NCI-H2171 (cell line): ENCODE results near the gene RFX3.
A peak's percentile ranks its signal among the peaks of the same experiment; 100 is the strongest.

Source experiments
- DNase-seq: peaks from one replicate; lab custom pipeline; 2025; lab: John Stamatoyannopoulos, UW

Gene RFX3

DNA sequence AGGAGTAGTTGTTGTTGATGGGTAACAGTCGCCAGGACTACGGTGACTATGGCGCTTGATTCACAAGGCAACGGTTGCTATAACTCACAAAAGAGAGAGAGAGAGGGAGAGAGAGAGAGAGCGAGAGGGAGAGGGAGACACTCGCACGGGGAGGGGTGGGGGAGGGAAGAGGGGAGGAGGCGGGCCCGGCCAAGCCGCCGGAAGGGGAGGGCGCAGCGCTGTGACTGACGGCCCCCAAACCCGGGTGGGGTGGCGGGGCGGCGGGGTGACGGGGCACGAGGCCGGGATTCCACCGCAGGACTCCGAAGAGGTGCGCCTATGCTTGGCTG is at the start of gene RFX3:
Gene RFX3, minus strand, starts transcription at position 166 of the 329 bp plus-strand sequence. CDS start 130,413 bp downstream, outside the sequence.
- peak; percentile 95 for DNase-seq

DNA sequence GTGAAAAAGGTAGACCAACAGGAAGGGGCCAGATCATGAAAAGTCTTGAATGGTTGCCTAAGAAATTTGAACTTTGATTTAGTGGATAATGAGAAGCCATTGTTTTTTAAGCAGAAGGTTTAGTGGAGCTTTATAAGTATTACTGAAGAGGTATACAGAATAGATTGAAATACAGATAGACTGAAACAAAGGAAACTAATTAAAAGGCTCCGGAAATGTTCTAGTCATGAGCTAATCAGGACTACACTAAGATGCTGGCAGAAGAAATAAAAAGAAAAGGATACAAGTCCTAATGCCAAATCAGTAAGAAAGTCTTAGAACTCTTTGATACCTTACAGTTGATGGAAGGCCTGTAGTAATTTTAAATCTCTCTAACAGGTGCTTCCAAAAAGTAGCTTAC is 45.7 kb upstream of the RFX3 start:
- no peak for DNase-seq

DNA sequence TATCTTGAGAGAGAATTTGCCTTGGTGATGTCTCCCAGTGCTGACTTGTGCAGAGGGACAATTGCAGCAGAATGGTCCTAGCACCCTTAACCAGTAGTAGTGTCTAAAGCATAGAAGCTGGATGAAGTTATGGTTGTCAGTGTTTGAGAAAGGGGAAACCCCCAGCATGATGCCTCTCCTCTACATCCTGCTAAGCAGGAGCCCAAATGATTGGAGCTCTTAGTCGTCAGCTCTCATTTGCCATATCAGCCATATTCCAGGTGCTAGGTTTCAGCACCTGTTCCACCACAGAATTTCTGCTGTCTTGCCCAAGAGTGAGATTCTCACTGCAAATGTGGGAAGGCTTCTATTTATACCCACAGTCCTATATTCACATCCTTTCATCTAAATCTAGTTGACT is 43.7 kb upstream of the RFX3 start:
- no peak for DNase-seq

DNA sequence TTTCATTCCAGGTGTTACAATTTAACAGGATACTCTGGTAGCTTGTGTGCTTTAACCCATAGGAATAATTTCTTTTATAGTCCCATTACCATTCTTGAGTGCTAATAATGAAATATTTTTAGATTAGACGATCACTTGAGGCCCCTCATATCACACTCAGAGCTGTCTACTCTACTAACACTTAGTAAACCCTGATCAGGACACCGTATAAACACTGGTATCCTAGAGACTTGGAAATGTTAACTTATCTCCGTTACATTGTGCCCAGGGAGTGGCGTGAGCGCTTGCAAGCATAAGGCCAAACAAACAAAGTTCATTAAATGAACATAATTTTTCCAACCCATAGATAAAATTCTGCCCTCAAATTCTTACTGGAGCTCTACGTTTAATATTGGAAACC is 42.2 kb upstream of the RFX3 start:
- DNase-seq: no peak

DNA sequence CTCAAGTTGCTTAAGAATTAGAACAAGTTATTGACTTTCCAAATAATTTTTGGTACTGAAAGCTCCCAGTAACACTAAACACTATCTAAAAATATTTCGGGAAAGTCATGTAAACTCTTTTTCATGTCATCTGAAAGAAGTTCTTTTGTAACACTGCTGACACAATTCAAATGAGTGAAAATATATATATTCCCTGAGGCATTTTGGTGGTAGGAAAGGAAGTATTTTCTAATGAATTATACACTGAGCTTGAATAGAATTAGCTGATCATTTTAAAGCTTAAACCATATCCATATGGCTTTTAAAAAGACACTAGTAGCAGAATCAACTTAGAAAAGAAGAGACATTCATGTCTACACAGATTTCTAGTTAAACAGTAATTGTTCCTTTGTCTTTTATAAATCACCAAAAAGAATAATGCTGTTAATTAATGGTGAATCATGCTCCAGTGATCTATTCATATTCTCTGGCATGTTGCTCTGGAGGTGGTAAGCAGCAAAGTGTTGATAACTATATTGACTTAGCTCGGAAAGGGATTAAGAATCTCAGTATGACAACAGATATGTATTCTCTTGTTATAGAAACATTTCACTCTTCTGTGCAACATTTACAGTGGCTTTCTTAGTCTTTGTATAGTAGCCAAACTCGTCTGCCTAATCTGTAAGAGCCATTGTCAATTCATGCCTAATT is 27.4 kb upstream of the RFX3 start:
- no peak for DNase-seq

DNA sequence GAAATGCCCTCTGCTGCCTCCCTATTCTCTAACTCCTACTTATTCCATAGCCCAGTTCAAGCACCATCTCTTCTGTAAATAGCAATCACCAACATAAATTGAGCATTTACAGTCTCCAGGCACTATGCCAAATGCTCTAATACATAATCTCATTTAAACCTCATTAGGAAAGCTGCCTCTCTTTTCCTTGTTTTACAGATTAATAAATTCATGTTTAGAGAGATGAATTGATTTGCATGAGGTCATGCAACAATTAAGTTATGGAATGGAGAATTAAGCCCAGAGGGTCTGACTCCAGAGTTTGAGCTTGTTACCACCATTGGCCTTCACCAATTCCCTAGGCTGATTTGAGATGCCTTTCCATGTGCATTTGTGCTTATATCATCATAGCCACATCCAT is 23.4 kb upstream of the RFX3 start:
- no peak for DNase-seq

DNA sequence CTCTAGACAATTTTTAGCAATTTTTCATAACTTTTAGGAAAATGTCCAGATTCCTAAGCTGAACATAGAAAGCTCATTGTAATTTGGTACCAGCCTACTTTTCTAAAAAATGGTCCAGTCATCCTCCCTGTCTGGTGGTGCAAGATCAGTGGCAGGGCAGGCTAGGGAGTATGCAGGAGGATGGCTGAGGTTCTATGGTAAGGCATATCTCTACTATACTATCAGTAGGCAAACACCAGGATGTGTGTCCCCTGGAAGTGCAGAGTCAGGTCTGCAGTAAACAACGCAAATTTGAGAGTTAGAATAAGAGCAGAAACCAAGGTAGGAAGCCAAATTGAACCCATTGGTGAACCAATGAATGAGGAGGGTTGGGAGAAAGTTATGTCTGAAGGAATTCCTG is 22.8 kb upstream of the RFX3 start:
- no peak for DNase-seq

DNA sequence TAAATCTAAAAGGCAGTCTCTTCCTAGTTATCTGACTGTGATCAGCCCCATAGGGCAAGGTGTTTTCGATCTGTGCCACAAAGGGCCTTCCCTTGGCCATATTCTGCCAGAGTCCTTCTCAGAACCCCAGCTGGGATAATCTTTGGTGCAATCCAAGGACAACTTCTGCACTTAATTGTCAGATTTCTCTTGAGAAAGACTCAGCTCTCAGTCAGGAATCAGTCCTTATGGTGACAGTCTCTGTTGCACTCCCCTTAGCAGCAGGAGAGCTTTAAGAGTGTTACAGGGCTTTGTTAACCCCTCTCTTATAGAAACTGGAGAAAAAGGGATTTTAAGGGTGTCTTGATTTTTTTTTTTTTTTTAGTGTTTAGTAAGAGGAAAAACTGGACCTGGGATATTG is 15.4 kb upstream of the RFX3 start:
- no peak for DNase-seq

DNA sequence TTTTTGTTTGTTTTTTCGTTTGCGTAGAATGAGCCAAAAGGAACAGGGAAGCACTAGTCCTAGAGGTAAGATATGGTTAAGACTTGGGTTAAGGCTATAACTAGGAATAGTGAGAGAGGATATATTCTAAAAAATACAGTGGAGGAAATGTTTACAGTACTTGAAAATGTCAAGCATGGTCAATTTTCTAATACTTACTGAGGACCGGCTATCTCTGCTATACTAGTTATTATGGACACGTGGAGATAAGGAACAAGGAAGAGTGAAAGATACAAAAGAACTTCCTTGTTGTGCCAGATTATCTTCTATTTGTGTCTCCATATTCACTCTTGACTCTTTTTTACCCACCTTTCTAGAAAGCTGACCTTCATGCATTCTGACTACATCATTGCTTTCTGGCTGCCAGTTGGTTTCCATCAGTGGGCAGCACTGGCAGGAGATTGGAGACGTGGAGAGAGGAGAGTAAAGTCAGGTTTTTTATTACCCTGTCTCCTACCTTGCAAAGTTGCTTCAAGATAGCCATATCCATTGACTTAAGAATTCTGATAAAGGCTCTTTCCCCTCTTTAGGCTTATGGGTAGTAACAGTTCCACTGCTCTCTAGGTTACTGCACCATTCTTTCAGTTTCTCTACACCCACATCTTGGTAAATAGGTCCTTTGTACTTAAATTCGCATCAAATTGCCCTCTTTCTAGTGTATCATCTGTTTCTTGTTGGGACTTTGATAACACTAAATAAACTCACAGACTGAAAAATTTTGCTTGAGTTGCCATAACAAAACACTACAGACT is 9.0 kb upstream of the RFX3 start:
- DNase-seq: no peak

DNA sequence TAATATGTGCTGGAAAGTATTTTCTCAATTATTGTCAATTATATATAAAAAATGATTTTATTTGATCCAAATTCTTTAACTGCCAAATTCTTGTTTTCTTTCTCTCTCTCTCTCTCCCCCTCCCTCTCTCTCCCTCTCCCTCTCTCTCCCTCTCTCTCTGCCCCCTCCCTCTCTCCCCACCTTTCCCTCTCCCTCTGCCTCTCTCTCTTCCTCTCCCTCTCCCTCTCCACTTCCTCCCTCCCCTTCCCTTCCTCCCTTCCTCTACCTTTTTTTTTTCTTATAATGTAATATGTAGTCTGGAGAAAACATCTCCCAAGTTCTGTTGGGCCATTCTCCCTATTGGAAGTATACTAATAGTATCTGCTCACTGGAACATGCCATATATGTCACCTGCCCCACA is 6.4 kb upstream of the RFX3 start:
- DNase-seq: no peak

DNA sequence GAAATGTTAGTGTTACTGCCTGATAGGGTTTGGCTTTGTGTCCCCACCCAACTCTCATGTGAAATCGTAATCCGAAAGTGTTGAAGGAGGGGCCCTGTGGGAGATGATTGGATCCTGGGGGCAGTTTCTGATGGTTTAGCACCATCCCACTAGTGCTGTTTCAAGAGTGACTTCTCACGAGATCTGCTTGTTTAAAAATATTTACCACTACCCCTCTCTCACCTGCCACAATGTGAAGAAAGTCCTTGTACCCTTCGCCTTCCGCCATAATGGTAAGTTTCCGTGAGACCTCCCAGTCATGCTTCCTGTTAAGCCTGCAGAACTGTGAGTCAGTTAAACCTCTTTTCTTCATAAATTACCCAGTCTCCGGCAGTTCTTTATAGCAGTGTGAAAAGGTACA is 2.6 kb upstream of the RFX3 start:
- DNase-seq: no peak

DNA sequence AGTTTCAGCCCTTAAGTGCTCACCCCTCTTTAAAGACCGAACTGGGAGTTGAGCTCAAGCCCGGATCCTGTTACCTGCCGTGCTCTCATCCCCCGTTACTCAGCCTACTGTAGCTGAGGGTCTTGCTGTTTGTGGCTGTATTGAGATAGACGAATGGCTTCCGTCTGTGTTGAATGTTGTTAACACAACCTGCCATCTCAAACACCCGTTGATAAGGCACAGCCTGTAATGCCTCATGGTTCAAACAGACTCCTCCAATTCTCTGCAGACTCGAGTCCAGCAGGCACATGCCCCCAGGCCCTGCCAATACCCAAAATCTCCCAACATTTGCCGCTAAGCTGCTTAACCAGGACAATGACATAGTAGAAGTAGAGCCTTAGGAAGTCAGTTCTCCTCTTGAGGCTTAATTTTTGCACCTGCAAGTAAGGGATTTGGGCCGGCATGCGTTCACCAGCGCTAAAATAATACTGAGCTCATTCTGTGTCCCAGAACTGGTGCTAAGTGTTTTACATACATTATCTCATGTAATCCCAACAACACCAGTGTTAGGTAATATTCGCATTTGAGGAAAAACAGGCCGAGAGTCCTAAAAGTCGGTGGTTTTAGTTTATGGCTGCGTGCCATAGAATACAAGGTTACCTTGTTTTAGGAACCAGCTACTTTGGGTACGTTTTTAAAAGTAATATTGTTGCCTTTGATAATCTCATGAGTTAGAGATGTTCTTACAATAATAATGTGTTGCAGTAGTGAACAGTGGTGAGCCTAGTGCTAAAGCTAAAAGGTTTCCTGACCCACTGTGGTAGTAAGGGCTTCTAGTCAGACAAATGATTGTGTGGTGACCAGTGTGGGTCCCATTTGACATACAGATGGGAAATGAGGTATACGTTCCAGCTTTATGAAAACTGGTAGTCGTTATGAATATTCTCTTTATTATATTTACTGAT is 1.5 kb upstream of the RFX3 start:
- DNase-seq: no peak

DNA sequence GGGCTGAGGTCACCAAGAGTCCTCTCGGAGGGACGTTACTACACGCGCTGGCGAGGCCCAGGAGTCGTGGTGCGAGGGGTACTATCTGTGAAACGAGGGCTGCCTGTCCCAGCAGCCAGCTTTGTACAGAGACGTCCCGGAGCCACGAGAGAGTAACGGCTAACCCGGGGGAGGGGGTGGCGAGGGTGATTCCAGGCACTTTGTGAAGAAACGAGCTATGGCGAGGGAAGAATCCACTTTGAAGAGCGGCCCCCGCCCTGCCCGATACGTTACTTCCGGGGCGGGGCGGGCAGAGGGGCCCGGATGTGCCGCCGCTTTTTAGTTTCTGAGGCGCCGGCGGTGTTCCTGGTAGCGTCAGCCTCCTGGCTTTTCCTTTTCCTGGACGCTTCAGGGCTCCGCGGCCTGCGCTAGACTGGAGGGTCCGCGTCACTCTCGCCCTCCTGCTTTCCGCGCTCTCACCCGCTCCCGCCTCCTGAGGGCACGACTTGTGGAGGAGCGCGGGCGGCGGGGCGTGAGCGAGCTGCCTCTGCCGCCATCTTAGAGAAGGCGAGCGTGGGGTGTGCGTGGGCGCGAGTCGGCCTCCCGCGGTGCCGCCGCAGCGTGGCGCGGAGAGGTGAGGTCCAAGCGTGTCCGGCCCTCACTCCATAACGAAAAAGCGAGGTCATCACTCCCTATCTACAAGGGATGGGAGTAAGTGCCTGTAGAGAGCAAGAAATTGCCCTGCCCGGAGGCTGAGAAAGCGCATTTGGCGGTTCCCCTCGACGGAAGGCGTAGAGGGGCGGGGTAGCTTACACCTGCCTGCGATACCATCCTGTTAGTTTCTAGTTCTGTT is 580 bp upstream of the RFX3 start:
- DNase-seq: peak; percentile 91

DNA sequence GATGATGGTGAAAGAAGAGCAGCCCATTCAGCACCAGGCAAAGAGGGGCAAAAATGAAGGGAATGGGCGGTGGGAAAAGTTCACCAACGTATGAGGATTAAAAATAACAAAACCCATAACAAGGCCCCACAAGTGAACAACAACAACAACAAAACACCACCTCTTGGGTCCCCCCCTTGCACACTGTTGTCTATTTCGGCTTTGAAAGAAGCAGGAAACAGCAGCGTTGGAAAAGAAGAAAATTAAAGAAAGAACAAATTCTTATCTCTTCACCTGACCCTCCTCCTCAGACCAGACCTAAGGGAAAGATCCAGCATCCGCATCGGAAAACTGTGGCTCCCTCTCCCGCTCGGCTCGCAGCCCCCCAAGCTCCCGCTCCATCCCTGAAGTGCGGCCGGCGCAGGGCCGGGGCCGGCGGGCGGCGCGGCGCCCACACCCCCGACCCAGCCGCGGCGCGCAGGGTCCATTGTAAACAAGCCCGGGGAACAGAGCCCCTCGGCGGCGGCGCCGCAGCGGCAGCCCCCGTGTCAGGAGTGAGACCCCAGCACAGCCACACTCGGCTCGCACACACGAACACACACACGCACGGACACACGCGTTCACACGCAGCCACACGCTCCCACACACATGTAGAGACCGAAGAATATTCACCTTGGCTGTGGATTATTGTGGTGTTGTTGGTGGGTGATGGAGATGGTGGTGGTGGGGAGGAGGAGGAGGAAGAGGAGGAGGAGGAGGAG is 535 bp downstream of the RFX3 start:
- no peak for DNase-seq

DNA sequence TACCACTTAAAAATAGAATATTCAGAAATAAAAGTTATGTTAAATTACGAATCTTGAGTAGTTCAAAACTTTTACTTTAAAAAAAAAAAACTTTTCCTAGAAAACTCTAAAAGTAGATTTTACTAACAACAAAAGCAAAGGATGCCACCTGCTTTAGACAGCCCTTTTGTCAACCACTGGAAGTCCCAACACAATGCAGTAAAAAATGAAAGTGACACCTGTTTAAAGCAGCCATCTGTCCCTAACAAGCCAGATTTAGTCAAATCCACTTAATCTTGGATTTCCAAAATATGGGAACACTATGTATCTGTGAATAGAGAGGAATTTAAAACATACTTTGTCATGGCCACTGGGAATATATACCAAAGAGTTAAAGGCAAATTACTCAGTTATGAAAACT is 3.8 kb downstream of the RFX3 start:
- no peak for DNase-seq

DNA sequence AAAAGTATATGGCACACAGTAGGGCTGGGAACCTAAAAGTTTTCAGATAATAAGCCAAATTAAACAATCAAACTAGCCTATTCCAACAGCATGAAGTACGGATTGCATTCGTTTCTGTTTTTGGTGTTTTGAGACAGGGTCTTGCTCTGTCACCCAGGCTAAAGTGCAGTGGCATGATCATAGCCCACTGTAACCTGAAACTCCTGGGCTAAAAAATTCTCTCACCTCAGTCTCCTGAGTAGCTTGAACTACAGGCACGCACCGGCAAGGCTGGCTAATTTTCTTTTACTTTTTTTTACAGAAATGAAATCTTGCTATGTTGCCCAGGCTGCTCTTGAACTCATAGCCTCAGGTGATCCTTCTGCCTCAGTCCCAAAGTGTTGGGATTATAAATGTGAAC is 5.2 kb downstream of the RFX3 start:
- DNase-seq: no peak

DNA sequence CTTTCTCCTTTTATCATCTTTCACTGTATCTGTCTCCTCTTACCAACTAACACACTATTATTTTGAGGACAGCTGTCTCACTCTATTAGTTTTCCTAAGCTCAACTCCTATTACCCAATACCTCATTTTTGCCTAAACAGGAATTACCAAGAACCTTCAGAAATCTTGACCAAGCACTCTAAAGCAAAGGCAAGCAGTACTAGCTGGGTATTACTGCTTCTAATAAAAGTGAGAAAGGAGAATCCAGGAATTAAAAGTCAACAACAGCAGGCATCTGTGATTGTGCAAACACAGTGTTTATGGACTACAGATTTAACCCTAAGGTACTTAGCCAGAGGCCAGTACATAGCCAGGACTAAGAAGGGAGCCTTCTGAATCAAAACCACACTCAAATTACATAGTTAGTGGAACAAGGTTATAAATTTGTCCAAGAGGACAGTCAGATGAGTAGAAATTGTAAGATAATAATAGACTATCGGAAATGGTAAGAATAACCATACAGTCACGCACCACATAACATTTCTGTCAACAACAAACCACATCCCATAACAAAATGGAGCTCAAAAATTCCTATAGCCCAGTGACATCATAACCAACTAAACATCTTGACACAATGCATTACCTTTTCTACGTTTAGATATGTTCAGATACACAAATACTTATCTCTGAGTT is 8.3 kb downstream of the RFX3 start:
- DNase-seq: no peak

DNA sequence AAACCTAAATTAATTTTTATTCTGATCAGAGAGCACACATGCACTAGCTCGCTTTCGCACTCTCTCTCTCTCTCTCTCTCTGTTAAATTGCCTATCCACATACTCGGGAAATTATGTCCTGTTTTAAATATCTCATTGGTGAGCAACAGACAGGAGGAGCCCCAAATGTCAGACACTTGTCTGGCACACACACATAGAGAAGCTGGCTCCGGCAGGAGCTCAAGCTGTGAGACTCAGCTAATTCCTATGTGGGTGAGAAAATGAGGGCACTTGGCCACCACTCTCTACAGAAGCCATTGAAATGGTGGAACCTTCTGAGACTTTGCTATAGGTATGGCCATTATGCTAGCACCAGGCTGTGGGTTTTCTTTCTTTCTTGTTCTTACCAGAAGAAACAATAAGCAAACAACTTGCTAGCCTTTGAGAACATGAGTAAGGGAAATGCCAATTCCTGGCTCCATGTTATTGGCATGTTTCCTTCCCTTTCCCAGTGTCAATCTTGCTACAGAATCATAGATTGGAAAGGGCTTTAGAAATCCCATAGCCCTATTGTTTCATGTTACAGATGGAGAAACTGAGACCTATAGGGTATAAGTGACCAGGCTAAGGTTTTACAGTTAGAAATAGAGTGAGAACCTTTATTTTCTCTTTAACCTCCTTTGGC is 9.0 kb downstream of the RFX3 start:
- no peak for DNase-seq

DNA sequence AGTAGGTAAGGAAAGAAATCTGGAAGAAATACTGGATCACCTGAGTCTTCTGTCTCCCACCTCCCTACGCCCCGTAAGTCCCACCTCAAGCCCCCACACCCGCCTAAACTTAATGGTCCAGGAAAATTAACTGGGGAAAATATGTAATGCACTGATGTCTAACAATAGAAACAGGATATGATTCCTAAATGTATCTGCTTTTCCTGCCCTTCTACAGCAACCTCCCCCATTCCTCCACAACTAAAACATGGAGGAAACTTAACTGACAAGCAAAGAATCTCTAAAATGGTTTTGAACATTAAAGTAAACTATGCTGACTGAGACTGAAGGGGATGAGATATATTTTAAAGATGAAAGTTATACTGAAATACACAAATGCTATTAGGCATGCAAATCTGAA is 10.4 kb downstream of the RFX3 start:
- no peak for DNase-seq

DNA sequence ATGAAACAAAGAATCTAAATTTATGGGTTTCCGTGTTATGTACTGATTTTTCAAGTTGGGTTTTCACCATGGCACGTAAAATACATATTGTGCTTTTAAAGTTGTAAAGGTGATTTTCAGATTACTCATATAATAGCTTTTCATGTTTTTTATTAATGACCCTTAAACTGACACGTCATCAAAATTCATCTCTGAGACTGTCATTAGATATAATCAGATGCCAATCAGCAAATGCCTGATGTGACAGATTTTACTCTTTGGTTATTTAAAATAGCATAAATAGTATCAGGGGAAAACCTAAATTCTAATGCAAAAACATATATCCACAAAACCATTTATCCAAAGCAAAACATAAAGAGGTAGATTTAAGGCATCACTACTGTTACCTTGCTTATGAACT is 11.0 kb downstream of the RFX3 start:
- no peak for DNase-seq
